ENCODE results near the gene ZNF140.

Gene ZNF140

GRCh38 chr12:133135747-133136146 lies 55.0 kb downstream of the ZNF140 start:
- Histone ChIP-seq H2AFZ (ENCODE audit: low read length) (no peak overlapping the region), H3K9me3 (replicated peaks; ENCODE audit: insufficient read depth, low read length) (no peaks in the 10 kb centered on the region), H3K9me2 (replicated peaks; ENCODE audit: insufficient read depth, low read length) (no peaks in the 10 kb centered on the region), H4K20me1 (ENCODE audit: insufficient read depth, low read length) (no peaks in the 10 kb centered on the region), H3K4me2 (ENCODE audit: low read depth, low read length) (no peak overlapping the region), H3K79me2 (ENCODE audit: low read length) (no peaks in the 10 kb centered on the region), H3K4me1 (ENCODE audit: low read length) (no peaks in the 10 kb centered on the region), H3K36me3 (replicated peaks; ENCODE audit: insufficient read depth, low read length) (no peaks in the 10 kb centered on the region), H3K27me3 (replicated peaks; ENCODE audit: insufficient read depth, low read length) (no peaks in the 10 kb centered on the region), H3F3A (ENCODE audit: insufficient read depth, low read length) (0 out of 2 replicates have a peak, but pooled peaks cover 2% of the 10 kb centered on the region), H3K9ac (ENCODE audit: low read length) (no peak overlapping the region), H3K27ac (ENCODE audit: low read length) (no peak overlapping the region), H3K4me3 (ENCODE audit: low read length) (no peak overlapping the region)
- no peak for DNase-seq
- no peak for TF ChIP-seq EZH2phosphoT487 (IDR thresholded peaks at IDR 0.05; ENCODE audit: low read length)
- no peak for TF ChIP-seq EZH2 (optimal IDR thresholded peaks at IDR 0.05; ENCODE audit: low read depth, low read length)
- no peak for TF ChIP-seq CTCF (IDR thresholded peaks at IDR 0.05; ENCODE audit: low read length)

GRCh38 chr12:133145981-133146380 lies 65.3 kb downstream of the ZNF140 start:
- H2AFZ ChIP-seq (ENCODE audit: low read length), result no peak overlapping the region
- no peak overlapping the region for H3K4me3 ChIP-seq (ENCODE audit: low read length)
- no peaks in the 10 kb centered on the region for H3K27me3 ChIP-seq (replicated peaks; ENCODE audit: insufficient read depth, low read length)
- H4K20me1 ChIP-seq (ENCODE audit: insufficient read depth, low read length), result no peaks in the 10 kb centered on the region
- DNase-seq, result no peak
- no peak overlapping the region for H3K9ac ChIP-seq (ENCODE audit: low read length)
- no peaks in the 10 kb centered on the region for H3K4me1 ChIP-seq (ENCODE audit: low read length)
- no peaks in the 10 kb centered on the region for H3K9me2 ChIP-seq (replicated peaks; ENCODE audit: insufficient read depth, low read length)
- no peak overlapping the region for H3K27ac ChIP-seq (ENCODE audit: low read length)
- TF ChIP-seq EZH2 (optimal IDR thresholded peaks at IDR 0.05; ENCODE audit: low read depth, low read length), result no peak
- TF ChIP-seq EZH2phosphoT487 (IDR thresholded peaks at IDR 0.05; ENCODE audit: low read length), result no peak
- no peak for TF ChIP-seq CTCF (IDR thresholded peaks at IDR 0.05; ENCODE audit: low read length)
- no peaks in the 10 kb centered on the region for H3K9me3 ChIP-seq (replicated peaks; ENCODE audit: insufficient read depth, low read length)
- no peak overlapping the region for H3K4me2 ChIP-seq (ENCODE audit: low read depth, low read length)
- H3F3A ChIP-seq (ENCODE audit: insufficient read depth, low read length), result no peaks in the 10 kb centered on the region
- H3K36me3 ChIP-seq (replicated peaks; ENCODE audit: insufficient read depth, low read length), result no peaks in the 10 kb centered on the region
- H3K79me2 ChIP-seq (ENCODE audit: low read length), result no peaks in the 10 kb centered on the region

GRCh38 chr12:133156125-133156690 lies 75.5 kb downstream of the ZNF140 start:
- Histone ChIP-seq H3K79me2 (ENCODE audit: low read length) (no peaks in the 10 kb centered on the region), H3K36me3 (replicated peaks; ENCODE audit: insufficient read depth, low read length) (no peaks in the 10 kb centered on the region), H3K27ac (ENCODE audit: low read length) (no peak overlapping the region), H3K4me3 (ENCODE audit: low read length) (no peak overlapping the region), H3K4me1 (ENCODE audit: low read length) (no peaks in the 10 kb centered on the region), H3K9me3 (replicated peaks; ENCODE audit: insufficient read depth, low read length) (no peaks in the 10 kb centered on the region), H4K20me1 (ENCODE audit: insufficient read depth, low read length) (no peaks in the 10 kb centered on the region), H3K27me3 (replicated peaks; ENCODE audit: insufficient read depth, low read length) (no peaks in the 10 kb centered on the region), H3K4me2 (ENCODE audit: low read depth, low read length) (no peak overlapping the region), H2AFZ (ENCODE audit: low read length) (no peak overlapping the region), H3K9me2 (replicated peaks; ENCODE audit: insufficient read depth, low read length) (no peaks in the 10 kb centered on the region), H3K9ac (ENCODE audit: low read length) (no peak overlapping the region), H3F3A (ENCODE audit: insufficient read depth, low read length) (no peaks in the 10 kb centered on the region)
- DNase-seq, result no peak
- TF ChIP-seq CTCF (IDR thresholded peaks at IDR 0.05; ENCODE audit: low read length) (no peak), EZH2 (optimal IDR thresholded peaks at IDR 0.05; ENCODE audit: low read depth, low read length) (no peak)
